HepG2 (cell line): ENCODE results near the gene SOX9. TPM values are rescaled to one million over a fixed set of nuclear protein-coding genes. Genes with fewer than 3 reads are reported as not detected.

ENCODE experiments used
- CHD2 ChIP-seq: IDR thresholded peaks from 2 replicates; pipeline ENCODE4 v1.6.1; 2011; ENCODE audit warnings: low read depth, low read length, improper control_type of control experiment
- ZNF234 ChIP-seq: sonication (generic); formaldehyde crosslinking; conservative IDR thresholded peaks from 2 replicates; pipeline ENCODE4 v1.5.1; 2020; ENCODE audit warnings: mild to moderate bottlenecking, missing genetic modification reagents
- ZNF318 ChIP-seq: sonication (generic); formaldehyde crosslinking; IDR thresholded peaks from 2 replicates; pipeline ENCODE4 v1.4.0; 2020; ENCODE audit warnings: mild to moderate bottlenecking, missing genetic modification reagents
- ZNF781 ChIP-seq: sonication (generic); formaldehyde crosslinking; IDR thresholded peaks from 2 replicates; pipeline ENCODE4 v1.5.1; 2020; ENCODE audit warnings: borderline replicate concordance, mild to moderate bottlenecking, missing genetic modification reagents; ENCODE audit errors: not compliant biosample characterization
- polyA plus RNA-seq, 8 experiments: library from polyadenylated mRNA; depleted of rRNA in 3 of 8; stranded (reverse) in 7 of 8; unstranded in 1 of 8; fragments of >200 nt; fragmentation: Illumina TruSeq in 4 of 8; extraction: Trizol in 4 of 8; gene quantifications; 2 replicates each; pipeline versions ENCODE4 v1.2.1 to v1.2.3, GENCODE V29; 2011 to 2016; ENCODE audit warnings: low read depth in 4 of 8, missing spikeins in 1 of 8, mixed read lengths in 1 of 8; ENCODE audit not compliant: insufficient read depth in 1 of 8
- total RNA-seq, 5 experiments: library from RNA; depleted of rRNA; stranded (reverse); fragments of >200 nt; fragmentation: Illumina TruSeq; extraction: Trizol; gene quantifications; 2 replicates each; pipeline ENCODE4 v1.2.3, GENCODE V29; 2016; ENCODE audit warnings: low read depth in 1 of 5

SOX9 gene
- total and polyA plus RNA-seq, 2 of the 13 experiments (the other 11 are each of a cell fraction or from before 2014, with no cell fraction given): 16.1 to 27.6 TPM

GRCh38 chr17:72135546-72136325 is 14.9 kb downstream of the SOX9 start (continued):
- no peak for TF ChIP-seq CHD2
- TF ChIP-seq ZNF318 (CRISPR knock-in tag): no peak
- no peak for TF ChIP-seq ZNF781 (CRISPR knock-in tag)
- TF ChIP-seq ZNF234 (CRISPR knock-in tag): no peak
